Gastrocnemius medialis (tissue), 4 donors: Measurements from ENCODE around the gene SCTR. TPM values are rescaled to one million over a fixed set of nuclear protein-coding genes. Genes with fewer than 3 reads are reported as not detected.

Experiments used
- ATAC-seq, 2 donors: fragments of 150-250 bp; one replicate each; pipeline ENCODE4 v1.9.1; 2016
- DNase-seq, 2 donors: peaks; one replicate each; pipeline ENCODE4 v3.0.0-alpha.2; 2019
- H3K27ac ChIP-seq, 4 donors: fragments of 200-600 bp; sonication (generic); 1 replicate in 1 of 4; 2 replicates in 3 of 4; pipeline ENCODE4 v1.5.1; 2016 to 2018; ENCODE audit warnings: mild to moderate bottlenecking in 2 of 4, moderate library complexity in 1 of 4
- H3K27me3 ChIP-seq, 3 donors: fragments of 200-600 bp; sonication (generic) in 2 of 3; 1 replicate in 1 of 3; 2 replicates in 2 of 3; pipeline versions ENCODE4 v1.5.1 to v1.6.0; 2016 to 2019; ENCODE audit warnings: mild to moderate bottlenecking in 1 of 3, moderate library complexity in 1 of 3
- H3K36me3 ChIP-seq, 2 donors: fragments of 200-600 bp; sonication (generic) in 1 of 2; one replicate each; pipeline ENCODE4 v1.5.1; 2017 to 2018
- H3K4me1 ChIP-seq, 2 donors: fragments of 200-600 bp; sonication (generic) in 1 of 2; one replicate each; pipeline ENCODE4 v1.5.1; 2016 to 2017; ENCODE audit warnings: mild to moderate bottlenecking in 2 of 2
- H3K4me3 ChIP-seq, 4 donors: fragments of 200-600 bp; sonication (generic) in 3 of 4; 1 replicate in 1 of 4; 2 replicates in 3 of 4; pipeline ENCODE4 v1.5.1; 2016 to 2019; ENCODE audit warnings: mild to moderate bottlenecking in 2 of 4
- H3K9me3 ChIP-seq, 3 donors: fragments of 200-600 bp; sonication (generic) in 2 of 3; 1 replicate in 1 of 3; 2 replicates in 2 of 3; pipeline ENCODE4 v1.5.1; 2016 to 2019
- POLR2A ChIP-seq, 2 donors: fragments of 450-650 bp; IDR thresholded peaks; one replicate each; pipeline ENCODE4 v1.6.1; 2017; ENCODE audit warnings: antibody characterized with exemption in 2 of 2, mild to moderate bottlenecking in 2 of 2, moderate library complexity in 2 of 2
- in situ Hi-C, 4 donors: fragments of 200-750 bp; cut with MboI; loops; one replicate each; pipeline versions ENCODE4 v1.15.0 to v1.8.0; 2017; ENCODE audit warnings: low sequenced_read_pairs in 4 of 4
- intact Hi-C: fragments of 100-400 bp; cut with DNase I; formaldehyde crosslinking; loops from one replicate; pipeline ENCODE4 v1.15.1; 2023; ENCODE audit warnings: low total_unique reads
- total RNA-seq, 4 donors: library from RNA; depleted of rRNA; stranded (reverse); fragments of >200 nt; gene quantifications; one replicate each; pipeline versions ENCODE4 v1.1.0 to v1.2.3, GENCODE V29; 2016
- TF ChIP-seq, protein P1 (sequence below), 5 experiments: fragments of 450-650 bp in 3 of 5; fragments of 200-600 bp in 2 of 5; sonication (generic) in 2 of 5; IDR thresholded peaks in 4 of 5; conservative IDR thresholded peaks in 1 of 5; 1 replicate in 4 of 5; 2 replicates in 1 of 5; pipeline ENCODE4 v1.5.1; 2016 to 2019; ENCODE audit warnings: antibody characterized with exemption in 5 of 5, mild to moderate bottlenecking in 3 of 5, moderate library complexity in 3 of 5

SCTR gene
- total RNA-seq, 4 donors from 2014 or later: not detected

GRCh38 chr2:119517433-119517832, 6.8 kb downstream of the SCTR start:
- Histone ChIP-seq H3K9me3 (no peaks in the 10 kb centered on the region), H3K4me1 (peaks cover 0 to 11% of the 10 kb centered on the region in 2 donors), H3K27ac (no peak overlapping the region), H3K4me3 (no peak overlapping the region), H3K27me3 (peaks cover 0 to 6% (median 3%) of the 10 kb centered on the region in 3 donors), H3K36me3 (no peaks in the 10 kb centered on the region)
- TF ChIP-seq, protein P1, sequence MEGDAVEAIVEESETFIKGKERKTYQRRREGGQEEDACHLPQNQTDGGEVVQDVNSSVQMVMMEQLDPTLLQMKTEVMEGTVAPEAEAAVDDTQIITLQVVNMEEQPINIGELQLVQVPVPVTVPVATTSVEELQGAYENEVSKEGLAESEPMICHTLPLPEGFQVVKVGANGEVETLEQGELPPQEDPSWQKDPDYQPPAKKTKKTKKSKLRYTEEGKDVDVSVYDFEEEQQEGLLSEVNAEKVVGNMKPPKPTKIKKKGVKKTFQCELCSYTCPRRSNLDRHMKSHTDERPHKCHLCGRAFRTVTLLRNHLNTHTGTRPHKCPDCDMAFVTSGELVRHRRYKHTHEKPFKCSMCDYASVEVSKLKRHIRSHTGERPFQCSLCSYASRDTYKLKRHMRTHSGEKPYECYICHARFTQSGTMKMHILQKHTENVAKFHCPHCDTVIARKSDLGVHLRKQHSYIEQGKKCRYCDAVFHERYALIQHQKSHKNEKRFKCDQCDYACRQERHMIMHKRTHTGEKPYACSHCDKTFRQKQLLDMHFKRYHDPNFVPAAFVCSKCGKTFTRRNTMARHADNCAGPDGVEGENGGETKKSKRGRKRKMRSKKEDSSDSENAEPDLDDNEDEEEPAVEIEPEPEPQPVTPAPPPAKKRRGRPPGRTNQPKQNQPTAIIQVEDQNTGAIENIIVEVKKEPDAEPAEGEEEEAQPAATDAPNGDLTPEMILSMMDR (IDR thresholded peaks at IDR 0.05 in 4 of 5, conservative IDR thresholded peaks at IDR 0.05 in 1 of 5): peak in 2 of 5 experiments; percentile 24 to 41
- TF ChIP-seq POLR2A (IDR thresholded peaks at IDR 0.05): no peak
- in situ Hi-C loops (no loop called here), intact Hi-C loops (no loop called here)
- DNase-seq (peak in 1 of 2 donors; percentile 23), ATAC-seq (no peak)

DNA sequence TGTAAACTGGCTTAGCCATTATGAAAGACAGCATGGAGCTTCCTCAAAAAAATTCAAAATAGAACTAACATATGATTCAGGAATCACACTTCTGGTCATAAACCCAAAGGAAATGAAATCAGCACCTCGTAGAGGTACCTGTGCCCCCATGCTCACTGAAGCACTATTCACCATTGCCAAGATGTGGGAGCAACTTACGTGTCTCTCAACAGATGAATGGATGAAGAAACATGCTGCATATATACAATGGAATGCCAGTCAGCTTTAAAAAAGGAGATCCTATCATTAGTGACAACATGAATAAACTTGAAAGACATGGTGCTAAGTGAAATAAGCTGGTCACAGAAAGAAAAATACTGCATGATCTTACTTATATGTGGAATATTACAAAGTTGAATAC, 8.2 kb downstream of the SCTR start:
- in situ Hi-C loops: no loop called here
- ATAC-seq (no peak), DNase-seq (no peak)
- H3K9me3 ChIP-seq: no peaks in the 10 kb centered on the region
- H3K27ac ChIP-seq: no peak overlapping the region
- no peaks in the 10 kb centered on the region for H3K27me3 ChIP-seq
- H3K4me1 ChIP-seq: peaks cover 0 to 2% of the 10 kb centered on the region in 2 donors
- H3K36me3 ChIP-seq: no peaks in the 10 kb centered on the region
- no peak overlapping the region for H3K4me3 ChIP-seq
- TF ChIP-seq, protein P1 (IDR thresholded peaks at IDR 0.05 in 4 of 5, conservative IDR thresholded peaks at IDR 0.05 in 1 of 5): no peak
- TF ChIP-seq POLR2A (IDR thresholded peaks at IDR 0.05): no peak
- intact Hi-C loops: no loop called here

DNA sequence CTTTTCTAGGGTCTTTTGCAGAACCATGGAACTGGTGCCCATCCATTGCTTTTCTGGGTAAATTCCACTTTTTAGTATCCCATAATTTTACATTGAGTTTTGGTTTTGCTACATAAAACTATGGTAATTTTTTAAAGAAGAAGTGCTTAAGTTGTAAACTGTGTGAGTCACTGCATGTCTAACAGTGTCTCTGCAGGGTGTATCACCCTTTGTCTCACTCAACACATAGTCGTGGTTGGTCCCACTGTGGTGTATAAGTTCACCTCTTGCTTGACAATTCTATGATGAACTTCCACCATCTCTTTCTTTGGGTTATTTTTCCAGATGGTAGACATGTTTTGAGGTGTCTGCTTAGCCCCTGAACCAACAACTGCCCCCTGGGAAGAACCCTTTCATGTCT, 10.5 kb downstream of the SCTR start:
- no peak for DNase-seq
- no peak overlapping the region for H3K27ac ChIP-seq
- no peaks in the 10 kb centered on the region for H3K4me1 ChIP-seq
- in situ Hi-C loops: no loop called here
- no peaks in the 10 kb centered on the region for H3K36me3 ChIP-seq
- H3K9me3 ChIP-seq: no peaks in the 10 kb centered on the region
- intact Hi-C loops: no loop called here
- no peak overlapping the region for H3K4me3 ChIP-seq
- no peak for ATAC-seq
- no peak for TF ChIP-seq POLR2A (IDR thresholded peaks at IDR 0.05)
- TF ChIP-seq, protein P1 (IDR thresholded peaks at IDR 0.05 in 4 of 5, conservative IDR thresholded peaks at IDR 0.05 in 1 of 5): no peak
- H3K27me3 ChIP-seq: no peaks in the 10 kb centered on the region

- H3K9me3 ChIP-seq: no peaks in the 10 kb centered on the region
- intact Hi-C loops (no loop called here), in situ Hi-C loops (no loop called here)
- no peaks in the 10 kb centered on the region for H3K27me3 ChIP-seq
- ATAC-seq (no peak), DNase-seq (no peak)
- no peak overlapping the region for H3K4me3 ChIP-seq
- no peak overlapping the region for H3K27ac ChIP-seq
- no peaks in the 10 kb centered on the region for H3K4me1 ChIP-seq
- TF ChIP-seq POLR2A (IDR thresholded peaks at IDR 0.05): no peak
- TF ChIP-seq, protein P1 (IDR thresholded peaks at IDR 0.05 in 4 of 5, conservative IDR thresholded peaks at IDR 0.05 in 1 of 5): no peak
- H3K36me3 ChIP-seq: no peaks in the 10 kb centered on the region
Observed at GRCh38 chr2:119512946-119513345, 11.3 kb downstream of the SCTR start.

DNA sequence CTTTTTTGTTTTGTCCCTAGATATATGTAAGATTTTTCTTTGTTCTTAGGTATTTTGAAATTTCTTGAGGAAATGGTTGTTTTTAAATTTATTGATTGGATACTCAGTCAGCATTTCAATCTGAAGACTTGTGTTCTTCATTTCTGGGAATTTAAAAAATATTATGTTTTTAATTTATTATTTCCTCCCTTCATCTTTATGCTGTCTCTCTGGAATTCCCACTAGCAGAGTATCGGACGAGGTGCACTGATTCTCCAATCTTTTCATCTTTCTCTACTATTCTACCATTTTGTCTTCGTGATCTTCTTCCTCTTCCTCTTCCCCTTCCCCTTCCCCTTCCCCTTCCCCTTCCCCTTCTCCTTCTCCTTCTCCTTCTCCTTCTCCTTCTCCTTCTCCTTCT, 12.3 kb downstream of the SCTR start:
- Histone ChIP-seq H3K27ac (no peak overlapping the region), H3K4me3 (no peak overlapping the region), H3K27me3 (no peaks in the 10 kb centered on the region), H3K36me3 (no peaks in the 10 kb centered on the region), H3K9me3 (no peaks in the 10 kb centered on the region), H3K4me1 (no peaks in the 10 kb centered on the region)
- no peak for TF ChIP-seq POLR2A (IDR thresholded peaks at IDR 0.05)
- TF ChIP-seq, protein P1 (IDR thresholded peaks at IDR 0.05 in 4 of 5, conservative IDR thresholded peaks at IDR 0.05 in 1 of 5): no peak
- in situ Hi-C loops: no loop called here
- ATAC-seq: no peak
- intact Hi-C loops: no loop called here
- no peak for DNase-seq
